Caco-2 (cell line): Measurements from ENCODE around the gene TMEM204. TPM values are rescaled to one million over a fixed set of nuclear protein-coding genes. Genes with fewer than 3 reads are reported as not detected.

Experiments used
- BruUV-seq: library from RNA; stranded (reverse); fragments of 400-500 nt; replicated peaks from 2 replicates; lab custom pipeline; 2021; lab: Mats Ljungman, UMichigan
- CTCF ChIA-PET: fragments of 300-600 bp; sonication (Branson Sonifier 250); formaldehyde crosslinking; loops from one replicate; lab custom pipeline; 2022; ENCODE audit warnings: antibody characterized with exemption; lab: Charles Lee
- POLR2A ChIA-PET: fragments of 300-600 bp; sonication (Branson Sonifier 250); formaldehyde crosslinking; loops from one replicate; lab custom pipeline; 2022; ENCODE audit warnings: antibody characterized with exemption; lab: Charles Lee
- DNase-seq, 2 experiments: peaks; one replicate each; pipeline versions ENCODE4 v3.0.0 to v3.0.0-alpha.2; 2020 to 2022
- H3K27me3 ChIP-seq: replicated peaks from 2 replicates; pipeline ENCODE4 v1.6.0; 2011; ENCODE audit warnings: low read length; ENCODE audit not compliant: control insufficient read depth, insufficient read depth
- H3K36me3 ChIP-seq: 2 replicates; pipeline ENCODE4 v1.5.1; 2011; ENCODE audit warnings: low read length; ENCODE audit not compliant: control insufficient read depth, insufficient read depth
- H3K4me1 ChIP-seq: fragments of 250-450 bp; sonication (Bioruptor Pico); 2 replicates; pipeline ENCODE4 v1.5.1; 2020; ENCODE audit warnings: mild to moderate bottlenecking
- H3K4me3 ChIP-seq: 2 replicates; pipeline ENCODE4 v1.5.1; 2011; ENCODE audit warnings: low read depth, mild to moderate bottlenecking, control low read depth, low read length
- H3K9me3 ChIP-seq: fragments of 250-450 bp; sonication (Bioruptor Pico); 2 replicates; pipeline ENCODE4 v1.5.1; 2020; ENCODE audit warnings: mild to moderate bottlenecking, moderate library complexity
- H3K27ac Mint-ChIP-seq: one replicate; pipeline ENCODE4 v1.8.0; 2022; ENCODE audit warnings: mixed read lengths; ENCODE audit not compliant: unreplicated experiment
- H3K27me3 Mint-ChIP-seq: one replicate; pipeline ENCODE4 v1.8.0; 2022; ENCODE audit warnings: mixed read lengths; ENCODE audit not compliant: insufficient read depth, unreplicated experiment
- H3K36me3 Mint-ChIP-seq: one replicate; pipeline ENCODE4 v1.8.0; 2022; ENCODE audit warnings: mild to moderate bottlenecking, mixed read lengths; ENCODE audit not compliant: insufficient read depth, unreplicated experiment
- H3K4me1 Mint-ChIP-seq: one replicate; pipeline ENCODE4 v1.8.0; 2022; ENCODE audit warnings: low read depth, mixed read lengths; ENCODE audit not compliant: unreplicated experiment
- H3K4me3 Mint-ChIP-seq: one replicate; pipeline ENCODE4 v1.8.0; 2022; ENCODE audit warnings: mild to moderate bottlenecking, moderate library complexity, mixed read lengths; ENCODE audit not compliant: unreplicated experiment
- H3K9me3 Mint-ChIP-seq: one replicate; pipeline ENCODE4 v1.8.0; 2022; ENCODE audit warnings: mixed read lengths; ENCODE audit not compliant: unreplicated experiment
- CTCF ChIP-seq, 2 experiments: fragments of 200-600 bp in 1 of 2; IDR thresholded peaks; 1 replicate in 1 of 2; 2 replicates in 1 of 2; pipeline versions ENCODE4 v1.5.1 to v1.8.0; 2011 to 2022; ENCODE audit warnings: antibody characterized with exemption in 1 of 2, control low read depth in 1 of 2, inconsistent platforms in 1 of 2, low read depth in 1 of 2, low read length in 1 of 2, mild to moderate bottlenecking in 1 of 2, moderate library complexity in 1 of 2; ENCODE audit not compliant: insufficient read depth in 1 of 2, severe bottlenecking in 1 of 2, unreplicated experiment in 1 of 2
- intact Hi-C: fragments of 100-400 bp; cut with micrococcal nuclease; formaldehyde crosslinking; loops from one replicate; pipeline ENCODE4 v1.10.0; 2022; ENCODE audit not compliant: unreplicated experiment
- total RNA-seq: library from RNA; stranded (reverse); gene quantifications from 2 replicates; pipeline ENCODE4 v1.2.3, GENCODE V29; 2022

Gene TMEM204
- total RNA-seq, 1 experiment from 2014 or later: not detected

- no peaks in the 10 kb centered on the region for H3K36me3 ChIP-seq
- Mint-ChIP-seq H3K4me1 (no peaks in the 10 kb centered on the region), H3K36me3 (no peaks in the 10 kb centered on the region), H3K27me3 (no peaks in the 10 kb centered on the region), H3K4me3 (no peak overlapping the region), H3K9me3 (no peaks in the 10 kb centered on the region), H3K27ac (no peak overlapping the region)
- ChIA-PET POLR2A (no interaction called here), CTCF (no interaction called here)
- no TSS peak for BruUV-seq
- no peaks in the 10 kb centered on the region for H3K4me1 ChIP-seq
- no peak for TF ChIP-seq CTCF (IDR thresholded peaks at IDR 0.05; ENCODE audit: insufficient read depth in 1 of 2, low read depth in 1 of 2, low read length in 1 of 2, severe bottlenecking in 1 of 2, unreplicated experiment in 1 of 2)
- H3K4me3 ChIP-seq: no peak overlapping the region
- H3K27me3 ChIP-seq: no peaks in the 10 kb centered on the region
- no peaks in the 10 kb centered on the region for H3K9me3 ChIP-seq
- intact Hi-C loops: no loop called here
- DNase-seq: no peak
Observed at GRCh38 chr16:1525871-1526607, 7.4 kb upstream of the TMEM204 start.

- intact Hi-C loops: no loop called here
- ChIA-PET CTCF (no interaction called here), POLR2A (no interaction called here)
- DNase-seq: no peak
- Mint-ChIP-seq H3K4me1 (no peaks in the 10 kb centered on the region), H3K27me3 (no peaks in the 10 kb centered on the region), H3K36me3 (no peaks in the 10 kb centered on the region), H3K4me3 (no peak overlapping the region), H3K27ac (no peak overlapping the region), H3K9me3 (no peaks in the 10 kb centered on the region)
- Histone ChIP-seq H3K27me3 (no peaks in the 10 kb centered on the region), H3K4me1 (no peaks in the 10 kb centered on the region), H3K36me3 (no peaks in the 10 kb centered on the region), H3K4me3 (no peak overlapping the region), H3K9me3 (no peaks in the 10 kb centered on the region)
- BruUV-seq: no TSS peak
- no peak for TF ChIP-seq CTCF (IDR thresholded peaks at IDR 0.05; ENCODE audit: insufficient read depth in 1 of 2, low read depth in 1 of 2, low read length in 1 of 2, severe bottlenecking in 1 of 2, unreplicated experiment in 1 of 2)
Observed at GRCh38 chr16:1526608-1527555, 6.6 kb upstream of the TMEM204 start.
